Activated CD4-positive, alpha-beta T cell treated with anti-CD3 and anti-CD28 coated beads, Interleukin-2, amount 50 U/mL, for 48 hours (primary cell): Measurements from ENCODE around the gene LIMK2.
"Not testable (repeated sequence)": the region's sequence is repeated elsewhere in the genome, so short reads cannot be mapped to it uniquely, and the experiment has no call there.

ENCODE experiments used
- DNase-seq, 2 experiments: peaks; one replicate each; pipeline ENCODE4 v3.0.0-alpha.2; 2020

Gene LIMK2

GRCh38 chr22:31295360-31295759 lies 83.3 kb downstream of the LIMK2 start:
- no peak for DNase-seq

- DNase-seq: no peak
Observed at GRCh38 chr22:31295831-31296657, 83.9 kb downstream of the LIMK2 start.

GRCh38 chr22:31300896-31301295 lies 88.8 kb downstream of the LIMK2 start:
- DNase-seq: no peak

GRCh38 chr22:31302006-31302405 lies 89.9 kb downstream of the LIMK2 start:
- DNase-seq: no peak

GRCh38 chr22:31302537-31302936 lies 90.4 kb downstream of the LIMK2 start:
- DNase-seq: no peak

GRCh38 chr22:31305194-31305593 lies 93.1 kb downstream of the LIMK2 start:
- DNase-seq: no peak

- DNase-seq: no peak
Observed at GRCh38 chr22:31308181-31308580, 96.1 kb downstream of the LIMK2 start.

GRCh38 chr22:31313366-31314147 lies 101.5 kb downstream of the LIMK2 start:
- peak; percentile 77 to 79 for DNase-seq

GRCh38 chr22:31314220-31314619 lies 102.1 kb downstream of the LIMK2 start:
- not testable (repeated sequence) for DNase-seq

GRCh38 chr22:31321421-31321820 lies 109.3 kb downstream of the LIMK2 start:
- DNase-seq: no peak

GRCh38 chr22:31323578-31324550 lies 111.8 kb downstream of the LIMK2 start:
- DNase-seq: no peak

- DNase-seq: no peak
Observed at GRCh38 chr22:31326877-31327276, 114.8 kb downstream of the LIMK2 start.

- DNase-seq: no peak
Observed at GRCh38 chr22:31327806-31328543, 115.9 kb downstream of the LIMK2 start.

- no peak for DNase-seq
Observed at GRCh38 chr22:31328544-31328960, 116.5 kb downstream of the LIMK2 start.

- no peak for DNase-seq
Observed at GRCh38 chr22:31329029-31329428, 116.9 kb downstream of the LIMK2 start.
